HuH-7.5 (cell line): ENCODE data around the gene RGS1.

Experiments
- DNase-seq: peaks from one replicate; pipeline ENCODE4 v3.0.0; 2011; ENCODE audit warnings: low spot score

Gene RGS1

GRCh38 chr1:192554904-192555303 is 20.7 kb upstream of the RGS1 start:
- no peak for DNase-seq

GRCh38 chr1:192555399-192555798 is 20.2 kb upstream of the RGS1 start:
- peak; percentile 16 for DNase-seq

DNA sequence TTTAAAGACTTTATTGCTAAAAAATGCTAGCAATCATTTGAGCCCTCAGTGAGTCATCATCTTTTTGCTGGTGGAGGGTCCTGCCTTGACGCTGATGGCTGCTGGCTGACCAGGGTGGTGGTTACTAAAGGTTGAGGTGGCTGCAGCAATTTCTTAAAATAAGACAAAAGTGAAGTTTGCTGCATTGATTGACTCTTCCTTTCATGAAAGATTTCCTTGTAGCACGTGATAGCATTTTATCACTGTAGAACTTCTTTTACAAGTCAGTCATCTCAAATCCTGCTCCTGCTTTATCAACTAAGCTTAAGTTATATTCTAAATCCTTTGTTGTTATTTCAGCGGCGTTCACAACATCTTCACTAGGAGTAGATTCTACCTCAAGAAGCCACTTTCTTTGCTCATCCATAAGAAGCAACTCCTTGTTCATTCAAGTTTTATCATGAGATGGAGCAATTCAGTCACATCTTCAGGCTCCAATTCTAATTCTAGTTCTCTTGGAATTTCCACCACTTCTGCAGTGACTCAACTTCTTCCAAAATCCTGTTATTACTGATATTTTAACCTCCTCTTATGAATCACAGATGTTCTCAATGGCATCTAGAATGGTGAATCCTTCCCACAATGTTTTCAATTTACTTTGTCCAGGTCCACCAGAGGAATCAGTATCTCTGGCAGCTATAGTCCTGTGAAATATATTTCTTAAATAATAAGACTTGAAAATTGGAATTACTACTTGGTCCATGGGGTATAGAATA is 17.6 kb upstream of the RGS1 start:
- DNase-seq: no peak

- no peak for DNase-seq
These were observed 16.2 kb upstream of the RGS1 start for GRCh38 chr1:192559115-192560006.

DNA sequence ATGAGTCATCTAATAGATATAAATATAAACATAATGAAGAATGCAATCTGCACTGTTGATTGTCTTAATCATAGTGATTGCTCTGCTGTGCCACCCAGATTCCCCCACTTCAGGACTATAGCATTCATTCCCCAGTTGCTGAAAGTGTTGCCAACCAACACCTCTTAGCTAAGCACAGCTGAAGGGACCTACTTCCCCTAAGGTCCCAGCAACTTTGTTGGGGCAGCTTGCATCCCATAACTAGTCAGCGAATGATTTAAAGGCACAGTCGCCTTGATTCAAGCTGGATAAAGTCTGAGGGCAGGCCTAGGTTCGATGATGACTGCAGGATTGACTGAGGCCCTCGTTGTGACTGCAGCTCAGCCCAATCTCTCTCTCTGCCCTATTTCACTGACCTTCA is 14.3 kb upstream of the RGS1 start:
- no peak for DNase-seq

DNA sequence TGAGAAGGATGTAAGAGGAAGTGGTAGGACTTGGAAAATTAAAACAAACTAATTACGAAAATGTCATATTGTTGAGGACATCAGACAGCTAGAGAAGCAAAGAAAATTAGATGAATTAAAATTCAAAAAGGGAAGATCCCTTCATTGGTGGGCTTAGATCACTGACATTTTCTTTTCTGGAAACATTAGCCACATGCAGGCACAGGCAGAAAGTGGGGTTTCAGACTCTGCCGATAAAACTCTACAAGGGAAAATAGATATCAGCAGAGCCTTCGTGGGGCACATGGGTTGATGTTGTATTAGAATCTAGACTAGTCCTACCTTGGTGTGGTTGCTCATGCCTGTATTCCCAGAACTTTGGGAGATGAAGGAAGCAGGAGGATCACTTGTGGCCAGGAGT is 12.4 kb upstream of the RGS1 start:
- no peak for DNase-seq

- no peak for DNase-seq
These were observed 11.5 kb upstream of the RGS1 start for GRCh38 chr1:192564099-192564498.

- DNase-seq: no peak
These were observed 9.6 kb upstream of the RGS1 start for GRCh38 chr1:192565946-192566345.

GRCh38 chr1:192566657-192567056 is 8.9 kb upstream of the RGS1 start:
- DNase-seq: no peak

GRCh38 chr1:192568063-192568462 is 7.5 kb upstream of the RGS1 start:
- no peak for DNase-seq

- DNase-seq: no peak
These were observed 3.9 kb upstream of the RGS1 start for GRCh38 chr1:192571668-192572067.

DNA sequence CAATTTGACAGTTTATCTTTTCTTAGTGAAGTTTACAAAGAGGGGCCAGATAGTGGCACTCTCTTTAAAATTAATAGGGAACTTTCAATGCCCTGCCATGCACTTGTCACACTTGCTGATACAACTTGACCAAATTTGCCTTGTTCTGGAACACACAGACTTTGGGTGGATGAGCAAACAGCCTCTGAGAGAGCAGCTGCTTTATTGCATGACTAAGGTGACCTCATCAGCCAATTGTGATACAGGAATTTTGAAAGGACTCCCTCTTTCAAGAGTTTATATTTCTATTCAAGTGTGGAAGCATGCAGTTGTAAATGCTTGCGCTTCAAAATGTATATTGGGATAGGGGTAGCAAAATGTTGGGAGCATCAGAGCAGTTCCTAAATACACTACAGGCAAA is 2.1 kb upstream of the RGS1 start:
- no peak for DNase-seq

- DNase-seq: no peak
These were observed 1.5 kb upstream of the RGS1 start for GRCh38 chr1:192574073-192574472.

DNA sequence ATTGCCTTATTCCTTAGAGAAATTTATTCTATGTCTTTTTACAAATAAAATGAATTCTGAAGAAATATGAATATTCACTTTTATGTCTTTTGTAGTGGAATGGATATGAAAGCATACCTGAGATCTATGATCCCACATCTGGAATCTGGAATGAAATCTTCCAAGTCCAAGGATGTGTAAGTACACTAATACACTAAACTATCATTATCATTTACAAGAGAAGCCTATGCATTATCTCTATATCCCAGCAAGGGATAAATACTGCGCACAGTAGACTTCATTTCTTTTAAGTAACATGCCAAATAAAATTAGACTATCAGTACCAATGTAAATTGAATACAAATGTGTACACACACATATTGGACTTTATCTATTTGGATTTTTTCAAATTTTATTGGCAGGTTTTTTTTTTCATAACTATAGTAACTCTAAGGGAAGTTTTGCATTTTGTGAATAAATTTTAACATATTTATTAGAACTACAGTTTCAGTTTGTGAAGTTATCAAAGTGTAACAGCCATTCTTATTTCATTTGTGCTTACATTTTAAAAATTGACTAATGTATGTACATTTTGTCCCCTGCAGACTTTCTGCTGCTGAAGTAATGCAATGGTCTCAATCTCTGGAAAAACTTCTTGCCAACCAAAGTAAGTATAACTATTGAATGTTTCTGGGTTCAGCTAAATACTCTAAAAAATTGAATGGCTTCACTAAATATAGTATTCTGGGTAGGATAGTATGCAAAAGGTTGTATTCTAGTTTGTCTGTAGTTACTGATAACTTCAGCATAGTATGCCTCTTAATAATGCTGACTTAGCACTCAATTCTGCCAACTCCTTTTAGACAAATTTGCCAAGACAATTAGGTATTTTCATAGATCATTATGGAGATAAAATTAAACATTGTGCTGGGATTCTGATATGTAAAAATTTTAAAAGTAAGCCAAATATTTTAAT is 894 bp downstream of the RGS1 start:
- DNase-seq: no peak

DNA sequence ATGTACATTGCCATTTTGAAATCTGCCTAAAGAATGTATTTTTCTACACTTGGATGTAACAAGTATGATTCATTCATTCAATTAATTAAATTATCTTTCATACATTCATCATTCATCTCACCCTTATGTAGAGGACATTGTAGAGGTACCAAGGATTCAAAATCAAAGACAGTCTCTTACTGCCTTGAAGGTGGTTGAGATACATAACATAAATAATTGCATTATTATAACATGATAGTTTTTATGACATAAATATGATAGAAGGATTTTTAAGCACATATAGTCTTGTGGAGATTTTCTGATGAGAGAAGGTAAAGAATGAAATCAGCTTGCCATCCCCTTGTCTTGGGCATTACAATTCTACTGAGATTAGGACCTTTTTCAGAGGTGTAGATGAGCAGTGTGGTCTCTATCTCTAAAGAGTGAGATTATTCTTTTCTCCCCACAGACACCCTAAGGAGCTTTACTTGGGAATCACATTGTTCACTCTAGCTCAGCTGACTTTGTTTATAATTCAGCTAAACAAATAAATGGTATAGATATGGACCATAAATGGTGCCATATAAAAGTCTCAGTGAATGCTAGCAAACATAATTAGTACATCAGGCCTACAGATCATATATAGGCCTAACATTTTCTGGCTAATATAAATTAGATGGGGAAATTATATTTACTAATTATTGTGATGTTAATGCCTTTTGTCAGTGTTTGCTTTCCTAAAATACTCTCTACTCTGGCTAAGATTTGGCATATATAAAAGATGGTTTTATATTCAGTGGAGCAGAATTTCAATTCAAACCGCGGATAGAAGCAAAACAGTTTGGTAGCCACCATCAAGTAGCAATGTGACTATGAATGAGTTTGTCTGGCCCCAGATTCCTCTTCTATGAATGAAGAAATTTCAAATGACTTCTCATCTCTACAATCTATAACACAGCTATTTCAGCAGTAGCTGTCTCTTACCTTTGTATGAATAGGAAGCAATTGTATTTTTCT is 1.9 kb downstream of the RGS1 start:
- no peak for DNase-seq

DNA sequence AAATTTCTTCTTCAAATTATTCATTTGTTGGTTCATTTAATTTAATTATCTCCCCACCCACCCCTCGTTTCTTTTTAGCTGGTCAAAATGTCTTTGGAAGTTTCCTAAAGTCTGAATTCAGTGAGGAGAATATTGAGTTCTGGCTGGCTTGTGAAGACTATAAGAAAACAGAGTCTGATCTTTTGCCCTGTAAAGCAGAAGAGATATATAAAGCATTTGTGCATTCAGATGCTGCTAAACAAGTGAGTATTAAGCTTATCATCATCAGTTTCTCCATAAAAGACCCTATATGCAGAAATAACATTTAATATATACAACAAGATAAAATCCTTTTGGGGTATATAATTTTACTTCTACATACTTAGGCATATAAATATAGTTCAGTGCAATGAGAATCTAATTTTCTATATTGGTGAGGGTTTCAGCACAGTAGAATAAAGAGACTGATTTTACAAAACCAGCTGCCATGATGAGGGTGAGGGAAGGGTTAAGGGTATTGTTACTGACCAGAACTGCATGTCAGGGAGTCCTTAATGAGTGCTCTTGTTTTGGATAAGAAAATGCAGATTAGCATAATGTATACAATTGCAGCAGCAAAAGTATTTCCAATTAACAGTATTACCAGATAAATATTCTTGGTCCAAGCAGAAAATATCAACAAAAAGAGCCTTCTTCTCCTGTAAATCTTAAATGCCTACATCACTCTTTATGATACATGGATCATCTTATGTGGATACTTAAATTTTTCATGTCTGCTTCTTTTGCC is 2.8 kb downstream of the RGS1 start:
- no peak for DNase-seq

DNA sequence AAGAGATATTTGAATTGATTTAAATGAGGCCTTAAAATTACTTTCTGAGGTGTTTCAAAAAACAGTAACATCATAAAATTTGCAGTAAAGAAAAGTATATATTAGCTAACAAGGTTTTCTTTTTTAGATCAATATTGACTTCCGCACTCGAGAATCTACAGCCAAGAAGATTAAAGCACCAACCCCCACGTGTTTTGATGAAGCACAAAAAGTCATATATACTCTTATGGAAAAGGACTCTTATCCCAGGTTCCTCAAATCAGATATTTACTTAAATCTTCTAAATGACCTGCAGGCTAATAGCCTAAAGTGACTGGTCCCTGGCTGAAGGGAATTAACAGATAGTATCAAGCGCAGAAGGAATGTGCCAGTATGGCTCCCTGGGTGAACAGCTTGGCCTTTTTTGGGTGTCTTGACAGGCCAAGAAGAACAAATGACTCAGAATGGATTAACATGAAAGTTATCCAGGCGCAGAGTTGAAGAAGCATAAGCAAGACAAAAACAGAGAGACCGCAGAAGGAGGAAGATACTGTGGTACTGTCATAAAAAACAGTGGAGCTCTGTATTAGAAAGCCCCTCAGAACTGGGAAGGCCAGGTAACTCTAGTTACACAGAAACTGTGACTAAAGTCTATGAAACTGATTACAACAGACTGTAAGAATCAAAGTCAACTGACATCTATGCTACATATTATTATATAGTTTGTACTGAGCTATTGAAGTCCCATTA is 3.6 kb downstream of the RGS1 start:
- DNase-seq: no peak

GRCh38 chr1:192580351-192580962 is 4.9 kb downstream of the RGS1 start:
- no peak for DNase-seq
